Upper lobe of right lung (tissue), 1 donor: ENCODE measurements around the gene RNF123. TPM values are rescaled to one million over a fixed set of nuclear protein-coding genes. Genes with fewer than 3 reads are reported as not detected.

Source experiments
- ATAC-seq: fragments of 200-7000 bp; cut with Tn5 transposase; one replicate; pipeline ENCODE4 v1.9.1; 2020; ENCODE audit warnings: mild to moderate bottlenecking, moderate library complexity
- DNase-seq: peaks from one replicate; pipeline ENCODE4 v3.0.0-alpha.2; 2020
- H3K27ac ChIP-seq: fragments of 200-600 bp; one replicate; pipeline ENCODE4 v1.8.0; 2022
- H3K27me3 ChIP-seq: fragments of 200-600 bp; one replicate; pipeline ENCODE4 v1.8.0; 2022; ENCODE audit warnings: mild to moderate bottlenecking
- H3K36me3 ChIP-seq: fragments of 200-600 bp; one replicate; pipeline ENCODE4 v1.8.0; 2022
- H3K4me1 ChIP-seq: fragments of 200-600 bp; one replicate; pipeline ENCODE4 v1.8.0; 2022
- H3K4me3 ChIP-seq: fragments of 200-600 bp; one replicate; pipeline ENCODE4 v1.8.0; 2022; ENCODE audit warnings: mild to moderate bottlenecking
- H3K9me3 ChIP-seq: fragments of 200-600 bp; one replicate; pipeline ENCODE4 v1.8.0; 2022
- CTCF ChIP-seq: fragments of 200-600 bp; IDR thresholded peaks from one replicate; pipeline ENCODE4 v1.8.0; 2022; ENCODE audit warnings: antibody characterized with exemption
- intact Hi-C: fragments of 100-400 bp; cut with DNase I; formaldehyde crosslinking; loops from one replicate; pipeline ENCODE4 v1.11.0; 2022
- total RNA-seq: library from RNA; stranded (reverse); fragmentation: NEBNext Ultra II Directional; extraction: Animal tissue kit (Norgen Biotek cat#: 25700); gene quantifications from one replicate; pipeline ENCODE4 v1.2.1, GENCODE V29; 2021
- donor health status: DM: no; HTN: yes; CAD: no; lungs with severe emphysema.

The RNF123 gene
- total RNA-seq, 1 donor from 2014 or later: 41.4 TPM

GRCh38 chr3:49699281-49699979 lies 10.1 kb downstream of the RNF123 start:
- no peaks in the 10 kb centered on the region for H3K27me3 ChIP-seq
- H3K4me1 ChIP-seq: no peaks in the 10 kb centered on the region
- TF ChIP-seq CTCF: no peak
- H3K4me3 ChIP-seq: no peak overlapping the region
- no peak overlapping the region for H3K27ac ChIP-seq
- peaks cover 25% of the 10 kb centered on the region for H3K36me3 ChIP-seq
- intact Hi-C loops: no loop called here
- DNase-seq (no peak), ATAC-seq (peak; percentile 42)
- H3K9me3 ChIP-seq: no peaks in the 10 kb centered on the region

DNA sequence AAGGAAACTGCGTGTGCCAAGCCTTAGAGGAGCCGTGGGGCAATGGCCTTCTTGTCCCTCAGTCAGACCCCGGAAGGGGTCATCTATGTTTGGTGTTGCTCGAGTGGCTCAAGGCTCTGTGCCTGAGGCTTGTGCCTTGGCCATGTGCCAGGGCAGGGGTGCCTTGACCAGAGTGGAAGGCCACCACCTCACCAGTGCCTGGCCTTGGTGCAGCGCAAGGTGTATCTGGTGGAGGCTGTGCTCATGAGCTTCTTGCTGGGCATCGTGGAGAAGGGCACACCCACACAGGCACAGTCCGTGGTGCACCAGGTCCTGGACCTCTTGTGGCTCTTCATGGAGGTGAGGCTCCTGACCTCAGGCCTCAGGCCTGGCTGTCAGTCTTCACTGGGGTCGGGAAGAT lies 10.7 kb downstream of the RNF123 start:
- intact Hi-C loops: no loop called here
- no peak overlapping the region for H3K4me3 ChIP-seq
- H3K27ac ChIP-seq: no peak overlapping the region
- H3K27me3 ChIP-seq: no peaks in the 10 kb centered on the region
- DNase-seq (no peak), ATAC-seq (no peak)
- no peaks in the 10 kb centered on the region for H3K4me1 ChIP-seq
- no peak for TF ChIP-seq CTCF
- peaks cover 27% of the 10 kb centered on the region for H3K36me3 ChIP-seq
- H3K9me3 ChIP-seq: no peaks in the 10 kb centered on the region

DNA sequence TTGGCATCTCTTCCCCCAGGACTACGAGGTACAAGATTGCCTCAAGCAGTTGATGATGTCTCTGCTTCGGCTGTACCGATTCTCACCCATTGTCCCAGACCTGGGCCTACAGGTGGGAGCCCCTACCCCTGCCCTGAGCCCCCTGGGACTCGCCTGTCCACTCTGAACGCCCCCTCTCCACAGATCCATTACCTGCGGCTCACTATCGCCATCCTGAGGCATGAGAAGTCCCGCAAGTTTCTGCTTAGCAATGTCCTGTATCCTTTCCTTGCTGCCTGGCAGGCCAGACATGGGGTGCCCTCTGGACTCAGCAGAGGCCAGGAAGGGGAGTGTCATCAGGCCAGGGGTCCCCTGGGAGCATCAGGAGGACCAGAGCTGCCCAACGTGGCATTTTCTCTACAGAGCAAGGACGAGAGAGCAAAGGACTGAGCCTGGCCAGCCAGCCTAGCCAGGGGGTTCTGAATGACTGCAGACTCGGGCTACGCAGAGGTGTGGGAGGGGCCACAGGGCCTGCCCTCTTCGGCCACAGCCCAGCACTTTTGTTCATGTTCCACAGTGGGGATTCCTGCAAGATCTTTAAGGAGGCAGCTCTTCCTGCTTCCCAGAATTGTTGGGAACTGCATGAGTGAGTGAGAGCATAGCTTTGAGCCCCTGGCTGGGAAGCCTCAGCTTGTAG lies 11.2 kb downstream of the RNF123 start:
- TF ChIP-seq CTCF: no peak
- H3K9me3 ChIP-seq: no peaks in the 10 kb centered on the region
- intact Hi-C loops: no loop called here
- H3K4me3 ChIP-seq: no peak overlapping the region
- H3K4me1 ChIP-seq: no peaks in the 10 kb centered on the region
- peaks cover 32% of the 10 kb centered on the region for H3K36me3 ChIP-seq
- no peak for ATAC-seq
- DNase-seq: no peak
- H3K27me3 ChIP-seq: no peaks in the 10 kb centered on the region
- no peak overlapping the region for H3K27ac ChIP-seq

- Histone ChIP-seq H3K27me3 (no peaks in the 10 kb centered on the region), H3K4me1 (no peaks in the 10 kb centered on the region), H3K36me3 (peaks cover 40% of the 10 kb centered on the region), H3K4me3 (no peak overlapping the region), H3K9me3 (no peaks in the 10 kb centered on the region), H3K27ac (no peak overlapping the region)
- intact Hi-C loops: no loop called here
- ATAC-seq (no peak), DNase-seq (no peak)
- TF ChIP-seq CTCF: peak; percentile 26
Observed at GRCh38 chr3:49701388-49702077, 12.2 kb downstream of the RNF123 start.

DNA sequence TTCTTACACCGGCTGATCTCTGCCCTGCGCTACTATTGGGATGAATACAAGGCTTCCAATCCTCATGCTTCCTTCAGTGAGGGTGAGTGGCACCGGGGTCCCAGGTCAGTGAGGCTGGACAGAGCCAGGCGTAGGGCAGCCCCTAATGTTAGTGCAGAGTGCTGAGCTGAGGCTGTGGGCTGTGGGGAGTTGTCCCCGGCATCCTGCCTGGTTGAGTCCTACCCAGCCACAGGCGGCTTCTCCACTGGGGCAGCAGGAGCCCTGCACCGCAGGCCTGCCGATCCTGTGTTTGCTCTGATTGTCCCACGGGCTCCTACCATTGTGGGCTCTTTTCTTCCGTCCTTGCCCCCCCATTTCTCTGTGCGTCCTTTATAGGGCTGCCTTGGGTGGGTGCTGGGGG lies 13.3 kb downstream of the RNF123 start:
- Histone ChIP-seq H3K4me3 (no peak overlapping the region), H3K4me1 (no peaks in the 10 kb centered on the region), H3K9me3 (no peaks in the 10 kb centered on the region), H3K27ac (no peak overlapping the region), H3K27me3 (no peaks in the 10 kb centered on the region), H3K36me3 (peaks cover 40% of the 10 kb centered on the region)
- intact Hi-C loops: no loop called here
- no peak for TF ChIP-seq CTCF
- no peak for DNase-seq
- ATAC-seq: no peak
